HEK293T (cell line): ENCODE measurements around the gene UCN2.

Source experiments
- CTCF ChIA-PET: fragments of 350-600 bp; formaldehyde crosslinking; extraction: SDS; loops from one replicate; lab custom pipeline; 2021; ENCODE audit warnings: antibody characterized with exemption, inconsistent platforms; lab: Yijun Ruan, JAX
- POLR2A ChIA-PET: fragments of 350-600 bp; formaldehyde crosslinking; extraction: SDS; loops from one replicate; lab custom pipeline; 2020; ENCODE audit warnings: antibody characterized with exemption, inconsistent platforms; lab: Yijun Ruan, JAX
- DNase-seq: peaks from one replicate; pipeline ENCODE4 v3.0.0; 2012; ENCODE audit warnings: mixed read lengths; ENCODE audit errors: extremely low spot score
- ARNT ChIP-seq: fragments of 450-650 bp; IDR thresholded peaks from 2 replicates; pipeline ENCODE4 v1.6.1; 2017; ENCODE audit warnings: mild to moderate bottlenecking
- BHLHE40 ChIP-seq: fragments of 450-650 bp; IDR thresholded peaks from 2 replicates; pipeline ENCODE4 v1.6.1; 2016; ENCODE audit warnings: mild to moderate bottlenecking, moderate library complexity, borderline replicate concordance
- CTBP1 ChIP-seq: fragments of 450-650 bp; IDR thresholded peaks from 2 replicates; pipeline ENCODE4 v1.6.1; 2016; ENCODE audit warnings: borderline replicate concordance
- ELF4 ChIP-seq: fragments of 450-650 bp; IDR thresholded peaks from 2 replicates; pipeline ENCODE4 v1.6.1; 2017; ENCODE audit warnings: antibody characterized with exemption
- FOXA1 ChIP-seq: fragments of 450-650 bp; IDR thresholded peaks from 2 replicates; pipeline ENCODE4 v1.6.1; 2016; ENCODE audit warnings: mild to moderate bottlenecking
- FOXK2 ChIP-seq: fragments of 450-650 bp; IDR thresholded peaks from 2 replicates; pipeline ENCODE4 v1.6.1; 2016; ENCODE audit warnings: mild to moderate bottlenecking
- FOXM1 ChIP-seq: fragments of 450-650 bp; IDR thresholded peaks from 2 replicates; pipeline ENCODE4 v1.6.1; 2017; ENCODE audit warnings: mild to moderate bottlenecking, borderline replicate concordance
- HDGF ChIP-seq: fragments of 450-650 bp; IDR thresholded peaks from 2 replicates; pipeline ENCODE4 v1.6.1; 2017; ENCODE audit warnings: antibody characterized with exemption, borderline replicate concordance
- L3MBTL2 ChIP-seq: fragments of 450-650 bp; conservative IDR thresholded peaks from 2 replicates; pipeline ENCODE4 v1.6.1; 2016; ENCODE audit warnings: mild to moderate bottlenecking
- LEF1 ChIP-seq: fragments of 450-650 bp; IDR thresholded peaks from 2 replicates; pipeline ENCODE4 v1.6.1; 2017; ENCODE audit warnings: mild to moderate bottlenecking, borderline replicate concordance
- NFRKB ChIP-seq: fragments of 450-650 bp; IDR thresholded peaks from 2 replicates; pipeline ENCODE4 v1.6.1; 2016; ENCODE audit warnings: mild to moderate bottlenecking, moderate library complexity
- PKNOX1 ChIP-seq: fragments of 450-650 bp; IDR thresholded peaks from 2 replicates; pipeline ENCODE4 v1.6.1; 2016
- SP1 ChIP-seq: fragments of 450-650 bp; IDR thresholded peaks from 2 replicates; pipeline ENCODE4 v1.6.1; 2017
- SUZ12 ChIP-seq: fragments of 450-650 bp; IDR thresholded peaks from 2 replicates; pipeline ENCODE4 v1.6.1; 2016; ENCODE audit warnings: mild to moderate bottlenecking
- TARDBP ChIP-seq: fragments of 450-650 bp; IDR thresholded peaks from 2 replicates; pipeline ENCODE4 v1.6.1; 2016
- ZNF384 ChIP-seq: fragments of 450-650 bp; IDR thresholded peaks from 2 replicates; pipeline ENCODE4 v1.6.1; 2016

The UCN2 gene

GRCh38 chr3:48518638-48519276 lies 44.8 kb downstream of the UCN2 start:
- ChIA-PET CTCF (no interaction called here), POLR2A (interaction anchor here (1.7 kb wide), 1 partner anchor 38 kb away, joined by 6 read pairs; the partner anchor contains the start of gene PFKFB4)
- TF ChIP-seq FOXK2 (no peak), BHLHE40 (no peak), SP1 (no peak), LEF1 (no peak), NFRKB (no peak), ELF4 (no peak), CTBP1 (no peak), TARDBP (no peak), L3MBTL2 (no peak), ZNF384 (no peak), FOXA1 (no peak), PKNOX1 (no peak), HDGF (no peak), FOXM1 (no peak), SUZ12 (no peak), ARNT (no peak)
- DNase-seq = no peak

GRCh38 chr3:48518069-48518468 lies 45.5 kb downstream of the UCN2 start:
- CTCF ChIA-PET = no interaction called here
- TF ChIP-seq SP1 (no peak), L3MBTL2 (no peak), ELF4 (no peak), BHLHE40 (no peak), ZNF384 (no peak), TARDBP (no peak), PKNOX1 (no peak), LEF1 (no peak), ARNT (no peak), CTBP1 (no peak), SUZ12 (no peak), HDGF (no peak), FOXA1 (no peak), FOXM1 (no peak)
- POLR2A ChIA-PET = no interaction called here
- DNase-seq = no peak

- no peak for TF ChIP-seq FOXA1
- no peak for TF ChIP-seq SUZ12
- TF ChIP-seq NFRKB = no peak
- no peak for TF ChIP-seq PKNOX1
- TF ChIP-seq LEF1 = no peak
- no peak for TF ChIP-seq BHLHE40
- TF ChIP-seq CTBP1 = no peak
- no peak for TF ChIP-seq TARDBP
- no peak for TF ChIP-seq FOXM1
- TF ChIP-seq ZNF384 = no peak
- TF ChIP-seq ARNT = no peak
- TF ChIP-seq ELF4 = no peak
- no peak for TF ChIP-seq FOXK2
- TF ChIP-seq L3MBTL2 = no peak
- TF ChIP-seq SP1 = no peak
- TF ChIP-seq HDGF = no peak
- DNase-seq = no peak
- ChIA-PET CTCF (no interaction called here), POLR2A (no interaction called here)
Measured at GRCh38 chr3:48516571-48516970, 47.0 kb downstream of the UCN2 start.

GRCh38 chr3:48514431-48515227 lies 49.0 kb downstream of the UCN2 start:
- no peak for TF ChIP-seq ELF4
- no peak for TF ChIP-seq SUZ12
- no peak for TF ChIP-seq NFRKB
- no peak for TF ChIP-seq FOXM1
- TF ChIP-seq SP1 = no peak
- TF ChIP-seq FOXA1 = no peak
- no peak for TF ChIP-seq L3MBTL2
- no peak for TF ChIP-seq FOXK2
- ChIA-PET POLR2A (no interaction called here), CTCF (interaction anchor here (0.7 to 1.3 kb wide), 2 partner anchors 32 to 42 kb away, joined by 3 read pairs; no protein-coding TSS in a partner anchor)
- no peak for DNase-seq
